Endodermal cell (in vitro differentiated cells): ENCODE data around the gene MACROD2. TPM values are rescaled to one million over a fixed set of nuclear protein-coding genes. Genes with fewer than 3 reads are reported as not detected.

ENCODE experiments used
- DNase-seq: peaks from one replicate; pipeline ENCODE4 v3.0.0-alpha.2; 2017
- H3K27ac ChIP-seq: 2 replicates; pipeline ENCODE4 v1.5.1; 2013; ENCODE audit warnings: mild to moderate bottlenecking, low read depth, low read length, moderate library complexity
- H3K27me3 ChIP-seq: 2 replicates; pipeline ENCODE4 v1.6.1; 2013; ENCODE audit warnings: mild to moderate bottlenecking, low read length, moderate library complexity; ENCODE audit not compliant: insufficient read depth, control insufficient read depth, poor library complexity, severe bottlenecking
- H3K36me3 ChIP-seq: 2 replicates; pipeline ENCODE4 v1.7.0; 2013; ENCODE audit warnings: mild to moderate bottlenecking, low read length, moderate library complexity; ENCODE audit not compliant: control insufficient read depth, insufficient read depth
- H3K4me1 ChIP-seq: one replicate; pipeline ENCODE4 v1.7.0; 2013; ENCODE audit warnings: low read length; ENCODE audit not compliant: control insufficient read depth, insufficient read depth
- H3K4me3 ChIP-seq: 2 replicates; pipeline ENCODE4 v1.5.1; 2013; ENCODE audit warnings: mild to moderate bottlenecking, low read length, moderate library complexity
- H3K9ac ChIP-seq: 2 replicates; pipeline ENCODE4 v1.6.1; 2013; ENCODE audit warnings: mild to moderate bottlenecking, low read length, moderate library complexity; ENCODE audit not compliant: poor library complexity, severe bottlenecking; ENCODE audit errors: extremely low read depth
- H3K9me3 ChIP-seq: 2 replicates; pipeline ENCODE4 v1.6.1; 2013; ENCODE audit warnings: mild to moderate bottlenecking, low read length, moderate library complexity; ENCODE audit not compliant: control insufficient read depth
- H3K27ac Mint-ChIP-seq: 2 replicates; pipeline ENCODE4 v1.8.0; 2020; ENCODE audit warnings: mixed read lengths
- H3K27me3 Mint-ChIP-seq: 2 replicates; pipeline ENCODE4 v1.8.0; 2021; ENCODE audit warnings: mild to moderate bottlenecking, mixed read lengths; ENCODE audit not compliant: insufficient read depth
- H3K36me3 Mint-ChIP-seq: 2 replicates; pipeline ENCODE4 v1.8.0; 2020; ENCODE audit warnings: low read depth, mixed read lengths
- H3K4me1 Mint-ChIP-seq: 2 replicates; pipeline ENCODE4 v1.8.0; 2020; ENCODE audit warnings: mixed read lengths
- H3K4me3 Mint-ChIP-seq: 2 replicates; pipeline ENCODE4 v1.8.0; 2020; ENCODE audit warnings: mild to moderate bottlenecking, moderate library complexity, mixed read lengths
- H3K9me3 Mint-ChIP-seq: 2 replicates; pipeline ENCODE4 v1.8.0; 2020; ENCODE audit warnings: mild to moderate bottlenecking, mixed read lengths
- CTCF ChIP-seq: fragments of 200-600 bp; sonication (generic); conservative IDR thresholded peaks from 2 replicates; pipeline ENCODE4 v1.5.0; 2021; ENCODE audit warnings: antibody characterized with exemption, mild to moderate bottlenecking
- WGBS, 2 experiments: methylation state at CpG; one replicate each; pipeline versions ENCODE4 v1.1.5 to v1.1.7; 2013; ENCODE audit warnings: missing lambda C conversion rate in 2 of 2, mixed read lengths in 1 of 2; ENCODE audit not compliant: insufficient coverage in 1 of 2, insufficient read length in 1 of 2; 5-methylcytosine and 5-hydroxymethylcytosine counted together
- total RNA-seq, 2 donors: library from RNA; stranded (reverse); fragmentation: NEBNext Ultra II Directional in 1 of 2; extraction: Animal tissue kit (Norgen Biotek cat#: 25700) in 1 of 2; gene quantifications; 2 replicates in 1 of 2; 3 replicates in 1 of 2; pipeline ENCODE4 v1.2.1, GENCODE V29; 2021

MACROD2 gene
- total RNA-seq, 2 donors from 2014 or later: 2.3 to 4.8 TPM

GRCh38 chr20:14633507-14633906 lies 638.2 kb downstream of the MACROD2 start:
- Histone ChIP-seq H3K4me3 (no peak overlapping the region), H3K9ac (no peak overlapping the region), H3K9me3 (no peaks in the 10 kb centered on the region), H3K4me1 (no peaks in the 10 kb centered on the region), H3K27me3 (no peaks in the 10 kb centered on the region), H3K36me3 (no peaks in the 10 kb centered on the region), H3K27ac (no peak overlapping the region)
- Mint-ChIP-seq H3K27ac (no peak overlapping the region), H3K4me3 (no peak overlapping the region), H3K4me1 (no peaks in the 10 kb centered on the region), H3K27me3 (no peaks in the 10 kb centered on the region), H3K36me3 (no peaks in the 10 kb centered on the region), H3K9me3 (no peaks in the 10 kb centered on the region)
- WGBS, 2 experiments: 91 to 92% methylated on average over 5 of the region's 5 CpGs
- no peak for DNase-seq
- TF ChIP-seq CTCF: no peak

GRCh38 chr20:14634665-14635064 lies 639.3 kb downstream of the MACROD2 start:
- H3K36me3 Mint-ChIP-seq: no peaks in the 10 kb centered on the region
- Histone ChIP-seq H3K36me3 (no peaks in the 10 kb centered on the region), H3K27ac (no peak overlapping the region), H3K4me3 (no peak overlapping the region), H3K9ac (no peak overlapping the region), H3K4me1 (no peaks in the 10 kb centered on the region), H3K27me3 (no peaks in the 10 kb centered on the region), H3K9me3 (no peaks in the 10 kb centered on the region)
- H3K4me3 Mint-ChIP-seq: no peak overlapping the region
- H3K27ac Mint-ChIP-seq: no peak overlapping the region
- no peak for TF ChIP-seq CTCF
- H3K4me1 Mint-ChIP-seq: no peaks in the 10 kb centered on the region
- no peaks in the 10 kb centered on the region for H3K27me3 Mint-ChIP-seq
- no peaks in the 10 kb centered on the region for H3K9me3 Mint-ChIP-seq
- DNase-seq: no peak

- no peak for DNase-seq
- no peak for TF ChIP-seq CTCF
- no peak overlapping the region for H3K9ac ChIP-seq
- peaks cover 20% of the 10 kb centered on the region for H3K9me3 Mint-ChIP-seq
- no peaks in the 10 kb centered on the region for H3K27me3 ChIP-seq
- no peaks in the 10 kb centered on the region for H3K36me3 ChIP-seq
- H3K4me3 Mint-ChIP-seq: no peak overlapping the region
- no peak overlapping the region for H3K27ac ChIP-seq
- H3K4me3 ChIP-seq: no peak overlapping the region
- no peaks in the 10 kb centered on the region for H3K36me3 Mint-ChIP-seq
- no peaks in the 10 kb centered on the region for H3K4me1 Mint-ChIP-seq
- no peaks in the 10 kb centered on the region for H3K4me1 ChIP-seq
- H3K27me3 Mint-ChIP-seq: no peaks in the 10 kb centered on the region
- WGBS, 2 experiments: 94% methylated on average over 4 of the region's 4 CpGs
- H3K9me3 ChIP-seq: peaks cover 25% of the 10 kb centered on the region
- H3K27ac Mint-ChIP-seq: no peak overlapping the region
Observed at GRCh38 chr20:14637441-14637840, 642.1 kb downstream of the MACROD2 start.
